ENCODE results near the gene ITPKB.

ITPKB gene

DNA sequence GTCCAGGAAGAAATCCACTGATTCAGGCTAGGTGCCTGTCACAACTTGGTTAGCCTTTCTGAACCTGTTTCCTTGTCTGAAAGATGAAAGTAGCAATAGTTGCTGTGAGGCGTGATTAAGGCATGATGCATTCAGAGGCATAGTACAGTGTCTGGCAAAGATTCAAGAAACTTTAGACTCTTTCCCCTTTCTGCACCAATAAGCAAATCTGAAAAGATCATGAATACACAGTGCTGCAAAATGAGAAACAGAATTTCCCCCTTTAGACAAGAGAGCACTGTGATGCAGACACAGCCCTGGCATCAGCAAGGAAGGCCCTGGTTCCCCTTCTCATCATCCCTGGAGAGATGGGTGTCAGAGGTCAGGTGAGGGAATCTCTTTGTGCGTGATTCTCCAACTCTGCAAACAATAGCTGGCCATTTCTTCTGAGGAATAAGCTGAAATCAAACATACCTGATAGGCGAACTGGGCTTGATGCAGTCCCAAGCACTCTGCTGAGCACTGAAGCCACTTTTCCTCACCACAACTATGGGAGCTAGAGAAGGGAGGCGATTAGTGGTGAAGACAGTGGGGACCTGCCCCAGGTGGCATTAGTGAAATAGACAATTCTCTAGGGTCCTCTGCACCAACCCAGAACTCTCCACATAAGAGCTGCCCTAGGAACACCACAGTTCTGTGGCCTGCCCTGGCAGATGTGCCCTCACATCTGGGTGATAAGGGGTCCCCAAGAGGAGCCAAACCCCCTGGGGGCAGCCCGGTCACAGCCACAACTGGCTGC is 41.7 kb downstream of the ITPKB start:
- H3K36me3 ChIP-seq (replicated peaks in 1 of 2; ENCODE audit: control insufficient read depth in 2 of 2, insufficient read depth in 2 of 2, low read length in 2 of 2) = no peaks in the 10 kb centered on the region
- H2AFZ ChIP-seq (ENCODE audit: low read length) = no peak overlapping the region
- no peak overlapping the region for H2BK12ac ChIP-seq (ENCODE audit: low read length)
- H4K8ac ChIP-seq (ENCODE audit: low read depth, low read length) = no peak overlapping the region
- H2BK15ac ChIP-seq (ENCODE audit: low read length) = no peak overlapping the region
- no peak overlapping the region for H3K4me2 ChIP-seq (ENCODE audit: insufficient read depth, low read length, poor library complexity, severe bottlenecking)
- no peaks in the 10 kb centered on the region for H3K27me3 ChIP-seq (ENCODE audit: control insufficient read depth in 3 of 3, insufficient read depth in 3 of 3, low read depth in 1 of 3, low read length in 3 of 3)
- H2AK5ac ChIP-seq (ENCODE audit: low read depth, low read length) = peak overlapping the region; percentile 39
- no peak overlapping the region for H3K4me3 ChIP-seq (ENCODE audit: low read length in 2 of 2)
- H2BK5ac ChIP-seq (ENCODE audit: low read length) = peak overlapping the region; percentile 18
- no peak overlapping the region for H4K91ac ChIP-seq (ENCODE audit: low read depth, low read length, poor library complexity)
- no peak overlapping the region for H3K27ac ChIP-seq (replicated peaks; ENCODE audit: low read length)
- H3K4ac ChIP-seq (ENCODE audit: low read length) = no peak overlapping the region
- H3K79me1 ChIP-seq (ENCODE audit: low read depth, low read length) = no peaks in the 10 kb centered on the region
- no peak overlapping the region for H3K14ac ChIP-seq (ENCODE audit: low read length)
- H3K9me3 ChIP-seq (replicated peaks in 1 of 2; ENCODE audit: control insufficient read depth in 2 of 2, insufficient read depth in 1 of 2, low read depth in 1 of 2, low read length in 2 of 2) = no peaks in the 10 kb centered on the region
- no peak for DNase-seq (ENCODE audit: low spot score)
- H3K9ac ChIP-seq (ENCODE audit: low read depth, low read length, poor library complexity) = no peak overlapping the region
- H3K4me1 ChIP-seq (ENCODE audit: control insufficient read depth in 2 of 2, insufficient read depth in 1 of 2, low read depth in 1 of 2, low read length in 2 of 2) = peaks cover 6 to 10% of the 10 kb centered on the region in 2 donors
- WGBS, 2 donors (ENCODE audit: extremely low coverage in 2 of 2, insufficient read length in 2 of 2, insufficient replicate concordance in 1 of 2) = no CpG with 5 or more reads among the region's 5 CpGs
- H3K23ac ChIP-seq (ENCODE audit: low read depth, low read length, poor library complexity) = no peak overlapping the region
- H2BK120ac ChIP-seq (ENCODE audit: low read depth, low read length) = no peak overlapping the region
- H3K18ac ChIP-seq (ENCODE audit: low read length) = peak overlapping the region; percentile 27

DNA sequence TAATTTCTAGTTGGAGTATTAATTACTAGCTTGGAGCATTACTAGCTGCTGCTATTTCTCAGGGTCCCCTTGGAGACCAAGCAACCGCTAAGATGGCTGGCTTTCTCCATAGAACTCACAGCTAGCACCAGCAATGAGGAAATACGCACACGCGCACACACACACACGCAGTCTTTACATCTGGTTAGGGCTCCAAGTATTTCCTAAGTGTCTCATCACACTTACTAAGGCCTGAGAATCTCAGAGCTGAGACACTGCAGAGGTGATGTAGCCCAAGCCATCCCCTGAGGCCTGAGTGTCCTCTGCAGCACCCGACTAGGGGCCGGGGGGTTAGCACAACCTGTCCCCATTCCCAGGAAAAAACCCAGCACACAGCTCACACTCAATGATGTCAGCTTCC is 42.5 kb downstream of the ITPKB start:
- Histone ChIP-seq H2AK5ac (ENCODE audit: low read depth, low read length) (no peak overlapping the region), H3K27ac (replicated peaks; ENCODE audit: low read length) (no peak overlapping the region), H4K8ac (ENCODE audit: low read depth, low read length) (peak overlapping the region; percentile 94), H2BK5ac (ENCODE audit: low read length) (no peak overlapping the region), H3K9me3 (replicated peaks in 1 of 2; ENCODE audit: control insufficient read depth in 2 of 2, insufficient read depth in 1 of 2, low read depth in 1 of 2, low read length in 2 of 2) (no peaks in the 10 kb centered on the region), H3K4me1 (ENCODE audit: control insufficient read depth in 2 of 2, insufficient read depth in 1 of 2, low read depth in 1 of 2, low read length in 2 of 2) (peaks cover 4 to 10% of the 10 kb centered on the region in 2 donors), H3K9ac (ENCODE audit: low read depth, low read length, poor library complexity) (no peak overlapping the region), H3K27me3 (ENCODE audit: control insufficient read depth in 3 of 3, insufficient read depth in 3 of 3, low read depth in 1 of 3, low read length in 3 of 3) (no peaks in the 10 kb centered on the region), H2BK12ac (ENCODE audit: low read length) (no peak overlapping the region), H4K91ac (ENCODE audit: low read depth, low read length, poor library complexity) (no peak overlapping the region), H2BK15ac (ENCODE audit: low read length) (no peak overlapping the region), H3K79me1 (ENCODE audit: low read depth, low read length) (no peaks in the 10 kb centered on the region), H3K18ac (ENCODE audit: low read length) (no peak overlapping the region), H3K14ac (ENCODE audit: low read length) (no peak overlapping the region), H3K23ac (ENCODE audit: low read depth, low read length, poor library complexity) (no peak overlapping the region), H3K36me3 (replicated peaks in 1 of 2; ENCODE audit: control insufficient read depth in 2 of 2, insufficient read depth in 2 of 2, low read length in 2 of 2) (no peaks in the 10 kb centered on the region), H3K4me2 (ENCODE audit: insufficient read depth, low read length, poor library complexity, severe bottlenecking) (no peak overlapping the region), H2AFZ (ENCODE audit: low read length) (no peak overlapping the region), H3K4ac (ENCODE audit: low read length) (no peak overlapping the region), H3K4me3 (ENCODE audit: low read length in 2 of 2) (no peak overlapping the region), H2BK120ac (ENCODE audit: low read depth, low read length) (no peak overlapping the region)
- no peak for DNase-seq (ENCODE audit: low spot score)
- WGBS, 2 donors (ENCODE audit: extremely low coverage in 2 of 2, insufficient read length in 2 of 2, insufficient replicate concordance in 1 of 2) = no CpG with 5 or more reads among the region's 7 CpGs

- H3K36me3 ChIP-seq (replicated peaks in 1 of 2; ENCODE audit: control insufficient read depth in 2 of 2, insufficient read depth in 2 of 2, low read length in 2 of 2) = no peaks in the 10 kb centered on the region
- no peak overlapping the region for H2AFZ ChIP-seq (ENCODE audit: low read length)
- no peak overlapping the region for H4K91ac ChIP-seq (ENCODE audit: low read depth, low read length, poor library complexity)
- H2BK120ac ChIP-seq (ENCODE audit: low read depth, low read length) = no peak overlapping the region
- no peaks in the 10 kb centered on the region for H3K9me3 ChIP-seq (replicated peaks in 1 of 2; ENCODE audit: control insufficient read depth in 2 of 2, insufficient read depth in 1 of 2, low read depth in 1 of 2, low read length in 2 of 2)
- no peak overlapping the region for H2AK5ac ChIP-seq (ENCODE audit: low read depth, low read length)
- H3K23ac ChIP-seq (ENCODE audit: low read depth, low read length, poor library complexity) = no peak overlapping the region
- H3K14ac ChIP-seq (ENCODE audit: low read length) = no peak overlapping the region
- H3K18ac ChIP-seq (ENCODE audit: low read length) = peak overlapping the region; percentile 11
- H3K4ac ChIP-seq (ENCODE audit: low read length) = no peak overlapping the region
- H3K4me2 ChIP-seq (ENCODE audit: insufficient read depth, low read length, poor library complexity, severe bottlenecking) = no peak overlapping the region
- no peak overlapping the region for H2BK5ac ChIP-seq (ENCODE audit: low read length)
- H4K8ac ChIP-seq (ENCODE audit: low read depth, low read length) = no peak overlapping the region
- H2BK12ac ChIP-seq (ENCODE audit: low read length) = no peak overlapping the region
- no peak for DNase-seq (ENCODE audit: low spot score)
- H3K79me1 ChIP-seq (ENCODE audit: low read depth, low read length) = no peaks in the 10 kb centered on the region
- H3K4me1 ChIP-seq (ENCODE audit: control insufficient read depth in 2 of 2, insufficient read depth in 1 of 2, low read depth in 1 of 2, low read length in 2 of 2) = peaks cover 4 to 10% of the 10 kb centered on the region in 2 donors
- no peak overlapping the region for H3K9ac ChIP-seq (ENCODE audit: low read depth, low read length, poor library complexity)
- H3K27me3 ChIP-seq (ENCODE audit: control insufficient read depth in 3 of 3, insufficient read depth in 3 of 3, low read depth in 1 of 3, low read length in 3 of 3) = no peaks in the 10 kb centered on the region
- no peak overlapping the region for H2BK15ac ChIP-seq (ENCODE audit: low read length)
- no CpG with 5 or more reads among the region's 7 CpGs for WGBS, 2 donors (ENCODE audit: extremely low coverage in 2 of 2, insufficient read length in 2 of 2, insufficient replicate concordance in 1 of 2)
- H3K4me3 ChIP-seq (ENCODE audit: low read length in 2 of 2) = no peak overlapping the region
- H3K27ac ChIP-seq (replicated peaks; ENCODE audit: low read length) = no peak overlapping the region
Measured at GRCh38 chr1:226695335-226695900, 43.7 kb downstream of the ITPKB start.

DNA sequence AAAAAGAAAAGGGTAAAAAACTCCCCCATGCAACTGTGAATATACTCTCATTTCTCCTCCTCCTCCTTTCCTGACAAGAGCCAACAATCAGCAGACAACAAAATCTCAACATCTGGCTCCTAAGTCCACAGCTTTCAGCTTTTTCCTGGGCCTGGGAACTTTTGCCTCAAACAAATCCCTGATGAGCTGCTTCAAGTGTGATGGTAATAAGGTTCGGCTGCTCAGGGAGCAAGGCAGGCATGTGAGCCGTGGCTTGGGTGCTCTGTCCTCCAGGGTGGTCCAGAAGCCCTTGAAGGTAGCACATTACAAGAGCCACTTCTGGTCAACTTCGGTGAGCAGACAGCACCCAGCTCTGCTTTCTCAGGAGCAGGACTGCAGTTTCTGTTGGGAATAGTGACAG is 46.3 kb downstream of the ITPKB start:
- Histone ChIP-seq H2AK5ac (ENCODE audit: low read depth, low read length) (no peak overlapping the region), H3K27ac (replicated peaks; ENCODE audit: low read length) (no peak overlapping the region)

More for the DNA sequence above, 46.3 kb downstream of the ITPKB start:
- no peak overlapping the region for H3K4me2 ChIP-seq (ENCODE audit: insufficient read depth, low read length, poor library complexity, severe bottlenecking)
- no peak overlapping the region for H2AFZ ChIP-seq (ENCODE audit: low read length)
- H2BK15ac ChIP-seq (ENCODE audit: low read length) = no peak overlapping the region
- H3K27me3 ChIP-seq (ENCODE audit: control insufficient read depth in 3 of 3, insufficient read depth in 3 of 3, low read depth in 1 of 3, low read length in 3 of 3) = no peaks in the 10 kb centered on the region
- H3K9me3 ChIP-seq (replicated peaks in 1 of 2; ENCODE audit: control insufficient read depth in 2 of 2, insufficient read depth in 1 of 2, low read depth in 1 of 2, low read length in 2 of 2) = no peaks in the 10 kb centered on the region
- no peak overlapping the region for H2BK120ac ChIP-seq (ENCODE audit: low read depth, low read length)
- no peak overlapping the region for H4K91ac ChIP-seq (ENCODE audit: low read depth, low read length, poor library complexity)
- H3K4me3 ChIP-seq (ENCODE audit: low read length in 2 of 2) = no peak overlapping the region
- no peak overlapping the region for H3K14ac ChIP-seq (ENCODE audit: low read length)
- no peaks in the 10 kb centered on the region for H3K36me3 ChIP-seq (replicated peaks in 1 of 2; ENCODE audit: control insufficient read depth in 2 of 2, insufficient read depth in 2 of 2, low read length in 2 of 2)
- H2BK5ac ChIP-seq (ENCODE audit: low read length) = no peak overlapping the region
- no peak overlapping the region for H3K23ac ChIP-seq (ENCODE audit: low read depth, low read length, poor library complexity)
- no peak overlapping the region for H3K4ac ChIP-seq (ENCODE audit: low read length)
- peaks cover 5 to 13% of the 10 kb centered on the region in 2 donors for H3K4me1 ChIP-seq (ENCODE audit: control insufficient read depth in 2 of 2, insufficient read depth in 1 of 2, low read depth in 1 of 2, low read length in 2 of 2)
- no peaks in the 10 kb centered on the region for H3K79me1 ChIP-seq (ENCODE audit: low read depth, low read length)
- WGBS, 2 donors (ENCODE audit: extremely low coverage in 2 of 2, insufficient read length in 2 of 2, insufficient replicate concordance in 1 of 2) = no CpG with 5 or more reads among the region's 3 CpGs
- no peak overlapping the region for H2BK12ac ChIP-seq (ENCODE audit: low read length)
- H3K9ac ChIP-seq (ENCODE audit: low read depth, low read length, poor library complexity) = no peak overlapping the region
- H4K8ac ChIP-seq (ENCODE audit: low read depth, low read length) = no peak overlapping the region
- no peak for DNase-seq (ENCODE audit: low spot score)
- no peak overlapping the region for H3K18ac ChIP-seq (ENCODE audit: low read length)
